ENCODE measurements around the gene MEI1.

DNA sequence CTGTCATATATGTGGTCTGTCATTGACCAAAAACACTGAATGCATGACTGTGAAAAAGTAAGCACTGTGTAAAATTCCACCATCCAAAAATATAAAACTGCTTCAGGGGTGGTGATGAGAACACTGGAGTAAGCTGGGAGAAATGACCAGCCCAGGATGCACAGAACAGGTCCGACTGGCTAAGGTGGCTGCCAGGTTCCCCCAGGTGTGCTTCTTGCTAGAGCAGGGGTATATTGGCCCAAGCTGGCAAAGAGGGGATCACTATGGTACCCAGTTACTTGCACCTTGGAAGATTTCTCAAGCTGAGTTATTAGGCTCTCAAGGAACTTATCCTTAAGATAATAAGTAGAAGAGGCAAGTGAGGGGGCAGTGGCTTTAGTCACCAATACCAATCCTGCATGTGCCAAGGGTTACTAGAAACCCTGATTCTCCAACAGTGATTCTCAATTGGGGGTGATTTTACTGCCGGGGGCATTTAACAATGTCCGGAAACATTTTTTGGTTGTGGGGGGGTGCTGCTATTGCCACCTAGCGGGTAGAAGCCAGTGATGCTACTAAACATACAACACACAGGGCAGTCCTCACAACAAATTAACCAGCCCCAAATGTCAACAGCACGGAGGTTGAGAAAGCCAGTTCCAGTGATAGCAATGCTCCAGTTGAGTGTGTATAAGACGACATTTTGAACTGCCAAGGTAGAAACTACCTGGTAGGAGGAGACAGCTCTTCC lies 26.4 kb upstream of the MEI1 start:
- TF ChIP-seq POLR2A (IDR thresholded peaks at IDR 0.05; ENCODE audit: low read depth) (no peak), CTCF (IDR thresholded peaks at IDR 0.05) (peak in 1 of 3 experiments; percentile 43), POLR2AphosphoS5 (IDR thresholded peaks at IDR 0.05) (no peak)

All from esophagus muscularis mucosa (tissue), 3 donors.